MM.1S (cell line): ENCODE data around the gene MGA.

Source experiments
- DNase-seq: peaks from one replicate; pipeline ENCODE4 v3.0.0-alpha.2; 2015
- H2AFZ ChIP-seq: fragments of 300-600 bp; sonication (generic); 2 replicates; pipeline ENCODE4 v1.6.0; 2016; ENCODE audit warnings: antibody characterized with exemption, low read length
- H3F3A ChIP-seq: fragments of 300-600 bp; sonication (generic); 2 replicates; pipeline ENCODE4 v1.6.1; 2016; ENCODE audit warnings: mild to moderate bottlenecking, antibody characterized with exemption, low read length, moderate library complexity, mixed read lengths; ENCODE audit not compliant: insufficient read depth
- H3K27ac ChIP-seq: fragments of 300-600 bp; sonication (generic); 2 replicates; pipeline ENCODE4 v1.5.1; 2016; ENCODE audit warnings: mild to moderate bottlenecking, low read length
- H3K27me3 ChIP-seq: fragments of 300-600 bp; sonication (generic); replicated peaks from 2 replicates; pipeline ENCODE4 v1.6.0; 2016; ENCODE audit warnings: low read length; ENCODE audit not compliant: insufficient read depth
- H3K36me3 ChIP-seq: fragments of 300-600 bp; sonication (generic); replicated peaks from 2 replicates; pipeline ENCODE4 v1.6.1; 2016; ENCODE audit warnings: mild to moderate bottlenecking, low read length, mixed read lengths; ENCODE audit not compliant: insufficient read depth
- H3K4me1 ChIP-seq: fragments of 300-600 bp; sonication (generic); 2 replicates; pipeline ENCODE4 v1.6.1; 2016; ENCODE audit warnings: low read length, mixed read lengths
- H3K4me2 ChIP-seq: fragments of 300-600 bp; sonication (generic); 2 replicates; pipeline ENCODE4 v1.6.0; 2016; ENCODE audit warnings: low read depth, low read length
- H3K4me3 ChIP-seq: fragments of 300-600 bp; sonication (generic); 2 replicates; pipeline ENCODE4 v1.5.1; 2016; ENCODE audit warnings: low read length, mixed read lengths
- H3K79me2 ChIP-seq: fragments of 300-600 bp; sonication (generic); 2 replicates; pipeline ENCODE4 v1.6.1; 2016; ENCODE audit warnings: mixed run types, low read length, mixed read lengths
- H3K9ac ChIP-seq: fragments of 300-600 bp; sonication (generic); 2 replicates; pipeline ENCODE4 v1.6.1; 2016; ENCODE audit warnings: low read length, mixed read lengths
- H3K9me2 ChIP-seq: fragments of 300-600 bp; sonication (generic); replicated peaks from 2 replicates; pipeline ENCODE4 v1.6.1; 2016; ENCODE audit warnings: mild to moderate bottlenecking, low read length, mixed read lengths; ENCODE audit not compliant: insufficient read depth
- H3K9me3 ChIP-seq: fragments of 300-600 bp; sonication (generic); replicated peaks from 2 replicates; pipeline ENCODE4 v1.6.1; 2016; ENCODE audit warnings: mild to moderate bottlenecking, low read length, mixed read lengths; ENCODE audit not compliant: insufficient read depth
- H4K20me1 ChIP-seq: fragments of 300-600 bp; sonication (generic); 2 replicates; pipeline ENCODE4 v1.6.1; 2016; ENCODE audit warnings: mild to moderate bottlenecking, low read length, moderate library complexity, mixed read lengths; ENCODE audit not compliant: insufficient read depth
- EZH2 ChIP-seq: fragments of 300-600 bp; sonication (generic); optimal IDR thresholded peaks from 2 replicates; pipeline ENCODE3; 2017; ENCODE audit warnings: low read depth, mild to moderate bottlenecking, antibody characterized with exemption, low read length, mixed read lengths
- EZH2phosphoT487 ChIP-seq: fragments of 300-600 bp; sonication (generic); IDR thresholded peaks from 2 replicates; pipeline ENCODE4 v1.6.1; 2018; ENCODE audit warnings: antibody characterized with exemption, low read length
- TF ChIP-seq, protein P1 (sequence below): fragments of 300-600 bp; sonication (generic); IDR thresholded peaks from 2 replicates; pipeline ENCODE4 v1.5.1; 2016; ENCODE audit warnings: antibody characterized with exemption, low read length, mixed read lengths

The MGA gene

DNA sequence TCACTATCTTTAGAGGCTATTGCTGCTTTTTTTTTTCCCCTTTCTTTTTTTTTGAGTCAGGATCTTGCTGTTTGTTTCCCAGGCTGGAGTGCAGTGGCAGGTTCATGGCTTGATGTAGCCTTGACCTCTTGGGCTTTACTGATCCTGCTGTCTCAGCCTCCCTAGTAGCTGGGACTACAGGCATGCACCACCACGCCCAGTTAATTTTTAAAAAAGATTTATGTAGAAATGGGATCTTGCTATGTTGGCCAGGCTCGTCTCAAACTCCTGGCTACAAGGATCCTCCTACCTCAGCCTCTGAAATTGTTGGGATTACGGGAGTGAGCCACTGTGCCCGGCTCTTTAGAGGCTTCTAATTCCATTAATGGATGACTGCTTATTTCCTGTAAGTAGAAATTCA lies 15.1 kb downstream of the MGA start:
- H3K4me2 ChIP-seq, result no peak overlapping the region
- no peak for DNase-seq
- no peaks in the 10 kb centered on the region; the same call in none of the 2 replicates for H3K36me3 ChIP-seq
- no peak overlapping the region for H3K4me3 ChIP-seq
- H3F3A ChIP-seq, result no peaks in the 10 kb centered on the region
- H3K9me2 ChIP-seq, result no peaks in the 10 kb centered on the region
- H2AFZ ChIP-seq, result no peak overlapping the region
- 0 out of 2 replicates have a peak, but pooled peaks cover 4% of the 10 kb centered on the region for H4K20me1 ChIP-seq
- H3K79me2 ChIP-seq, result peaks cover 100% of the 10 kb centered on the region
- no peaks in the 10 kb centered on the region for H3K9me3 ChIP-seq
- no peaks in the 10 kb centered on the region for H3K27me3 ChIP-seq
- TF ChIP-seq EZH2, result no peak
- no peak for TF ChIP-seq EZH2phosphoT487
- TF ChIP-seq, protein P1, sequence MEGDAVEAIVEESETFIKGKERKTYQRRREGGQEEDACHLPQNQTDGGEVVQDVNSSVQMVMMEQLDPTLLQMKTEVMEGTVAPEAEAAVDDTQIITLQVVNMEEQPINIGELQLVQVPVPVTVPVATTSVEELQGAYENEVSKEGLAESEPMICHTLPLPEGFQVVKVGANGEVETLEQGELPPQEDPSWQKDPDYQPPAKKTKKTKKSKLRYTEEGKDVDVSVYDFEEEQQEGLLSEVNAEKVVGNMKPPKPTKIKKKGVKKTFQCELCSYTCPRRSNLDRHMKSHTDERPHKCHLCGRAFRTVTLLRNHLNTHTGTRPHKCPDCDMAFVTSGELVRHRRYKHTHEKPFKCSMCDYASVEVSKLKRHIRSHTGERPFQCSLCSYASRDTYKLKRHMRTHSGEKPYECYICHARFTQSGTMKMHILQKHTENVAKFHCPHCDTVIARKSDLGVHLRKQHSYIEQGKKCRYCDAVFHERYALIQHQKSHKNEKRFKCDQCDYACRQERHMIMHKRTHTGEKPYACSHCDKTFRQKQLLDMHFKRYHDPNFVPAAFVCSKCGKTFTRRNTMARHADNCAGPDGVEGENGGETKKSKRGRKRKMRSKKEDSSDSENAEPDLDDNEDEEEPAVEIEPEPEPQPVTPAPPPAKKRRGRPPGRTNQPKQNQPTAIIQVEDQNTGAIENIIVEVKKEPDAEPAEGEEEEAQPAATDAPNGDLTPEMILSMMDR, result no peak
- H3K27ac ChIP-seq, result no peak overlapping the region
- no peak overlapping the region for H3K9ac ChIP-seq
- H3K4me1 ChIP-seq, result no peaks in the 10 kb centered on the region

DNA sequence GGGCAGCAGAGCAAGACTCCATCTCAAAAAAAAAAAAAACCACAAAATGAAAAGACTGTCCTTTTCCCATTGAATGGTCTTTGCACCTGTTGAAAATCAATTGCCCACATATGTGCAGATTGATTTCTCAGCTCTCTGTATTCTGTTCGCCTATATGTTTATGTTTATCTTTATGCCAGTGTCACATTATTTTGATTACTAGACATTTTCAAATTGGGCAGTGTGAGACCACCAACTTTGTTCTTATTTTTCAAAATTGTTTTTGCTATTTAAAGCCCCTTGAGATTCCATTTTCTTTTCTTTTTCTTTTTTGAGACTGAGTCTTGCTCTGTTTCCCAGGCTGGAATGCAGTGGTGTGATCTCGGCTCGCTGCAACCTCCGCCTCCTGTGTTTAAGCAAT lies 18.5 kb downstream of the MGA start:
- no peak for TF ChIP-seq EZH2
- TF ChIP-seq EZH2phosphoT487, result no peak
- TF ChIP-seq, protein P1, result no peak
- Histone ChIP-seq H3K9me3 (no peaks in the 10 kb centered on the region), H3K4me3 (no peak overlapping the region), H4K20me1 (peaks cover 1% of the 10 kb centered on the region; the same call in 1 of the 2 replicates), H3K27ac (no peak overlapping the region), H3K36me3 (no peaks in the 10 kb centered on the region; the same call in none of the 2 replicates), H3K27me3 (no peaks in the 10 kb centered on the region), H3K9ac (no peak overlapping the region), H3K4me1 (no peaks in the 10 kb centered on the region), H2AFZ (no peak overlapping the region), H3K4me2 (no peak overlapping the region), H3K79me2 (peaks cover 100% of the 10 kb centered on the region), H3F3A (no peaks in the 10 kb centered on the region), H3K9me2 (no peaks in the 10 kb centered on the region)
- no peak for DNase-seq

DNA sequence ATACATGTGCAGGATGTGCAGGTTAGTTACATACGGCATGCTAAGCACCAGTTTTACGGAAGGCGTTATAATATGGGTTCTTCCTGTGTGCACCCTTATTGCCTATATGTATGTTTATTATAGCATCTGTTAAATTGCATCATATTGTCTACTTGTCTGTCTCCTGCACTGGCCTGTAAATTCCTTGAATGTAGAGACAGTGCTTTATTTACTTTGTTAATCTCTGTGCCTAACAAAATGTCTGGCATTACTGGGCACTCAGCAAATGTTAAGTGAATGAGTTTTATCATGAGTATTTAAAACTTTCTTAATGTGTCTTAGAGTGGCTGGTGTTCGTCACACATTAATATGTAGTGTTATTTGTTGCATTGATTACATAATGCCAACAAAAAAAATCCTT lies 23.8 kb downstream of the MGA start:
- no peaks in the 10 kb centered on the region; the same call in 1 of the 2 replicates for H3K36me3 ChIP-seq
- H3K9me3 ChIP-seq, result no peaks in the 10 kb centered on the region
- H3K27me3 ChIP-seq, result no peaks in the 10 kb centered on the region
- no peak overlapping the region for H2AFZ ChIP-seq
- TF ChIP-seq, protein P1, result no peak
- TF ChIP-seq EZH2, result no peak
- no peak for TF ChIP-seq EZH2phosphoT487
- no peak overlapping the region for H3K27ac ChIP-seq
- H3F3A ChIP-seq, result no peaks in the 10 kb centered on the region; the same call in 1 of the 2 replicates
- no peak overlapping the region for H3K9ac ChIP-seq
- H3K4me2 ChIP-seq, result no peak overlapping the region
- H3K4me3 ChIP-seq, result no peak overlapping the region
- no peak for DNase-seq
- H3K79me2 ChIP-seq, result peaks cover 98% of the 10 kb centered on the region
- H3K4me1 ChIP-seq, result no peaks in the 10 kb centered on the region
- H4K20me1 ChIP-seq, result peaks cover 13% of the 10 kb centered on the region; the same call in 1 of the 2 replicates
- H3K9me2 ChIP-seq, result no peaks in the 10 kb centered on the region
